Suppressor macrophage treated with lipopolysaccharide for 1 hour (primary cell): ENCODE measurements around the gene RGPD3.
"Not testable (repeated sequence)": the region's sequence is repeated elsewhere in the genome, so short reads cannot be mapped to it uniquely, and the experiment has no call there.

ENCODE experiments used
- DNase-seq, 3 donors: peaks; one replicate each; pipeline ENCODE4 v3.0.0-alpha.2; 2020 to 2022

Gene RGPD3

DNA sequence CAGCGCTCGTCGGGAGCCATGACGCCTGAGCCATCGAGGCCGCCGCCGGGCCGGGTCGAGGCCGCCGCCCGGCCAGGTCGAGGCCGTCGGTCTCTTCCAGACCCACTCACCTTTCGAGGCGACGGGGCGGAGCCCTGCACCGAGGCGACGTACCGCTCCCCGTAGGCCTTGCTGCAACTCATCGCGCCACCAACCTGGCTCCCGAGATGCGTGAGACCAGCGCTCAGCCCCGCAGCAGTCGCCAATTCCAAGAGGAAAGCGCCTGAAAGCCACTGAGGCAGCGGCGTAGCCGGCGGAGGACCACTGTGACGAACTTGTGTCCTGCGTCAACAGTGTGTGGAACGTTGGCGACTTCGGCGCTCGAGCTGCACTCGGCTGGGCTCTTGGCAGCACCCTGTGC is at the start of gene RGPD3:
TSS of gene RGPD3 (minus strand) at position 307 of the 400 bp plus-strand sequence. CDS start at position 182, 125 bp downstream.
- peak in 1 of 3 donors; percentile 15 for DNase-seq

DNA sequence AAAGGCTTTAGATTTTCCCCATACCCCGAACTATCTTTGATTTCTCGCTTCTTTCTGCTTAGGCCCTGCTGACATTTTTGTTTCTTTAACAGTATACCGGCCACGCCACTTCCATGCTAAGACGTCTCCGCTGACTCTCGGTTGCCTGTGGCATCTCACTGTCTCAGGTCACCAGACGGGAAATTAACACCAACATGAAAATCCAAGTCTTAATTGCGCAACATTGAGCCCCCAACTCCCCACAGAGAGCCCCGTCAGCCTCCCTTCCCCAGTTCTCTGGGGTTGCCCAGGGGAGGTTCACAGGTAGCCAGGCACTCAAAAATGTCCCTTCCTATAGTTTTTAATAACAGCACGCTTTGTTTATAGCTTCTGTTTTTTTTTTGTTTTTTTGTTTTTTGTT is 49.1 kb upstream of the RGPD3 start:
- DNase-seq: no peak

DNA sequence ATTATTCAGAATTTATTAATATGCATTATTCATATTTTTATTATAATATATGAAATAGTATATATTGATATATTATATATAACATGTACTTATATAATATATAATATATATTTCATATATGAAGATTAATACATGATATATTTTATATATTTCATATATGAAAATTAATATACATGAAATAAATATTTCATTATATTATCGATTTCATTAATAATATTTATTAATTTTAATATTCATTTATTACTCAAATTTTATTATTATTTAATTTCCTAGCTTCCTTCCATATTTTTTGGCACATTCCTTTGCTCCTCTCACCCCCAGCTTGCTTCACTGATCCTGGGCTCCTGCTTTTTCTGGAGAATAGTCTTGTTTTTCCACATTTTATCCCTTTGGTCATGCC is 48.7 kb upstream of the RGPD3 start:
- DNase-seq: no peak

GRCh38 chr2:106516436-106516835 is 48.2 kb upstream of the RGPD3 start:
- DNase-seq: no peak

GRCh38 chr2:106514827-106515226 is 46.6 kb upstream of the RGPD3 start:
- DNase-seq: peak in 2 of 3 donors; percentile 30 to 34

GRCh38 chr2:106513391-106513790 is 45.2 kb upstream of the RGPD3 start:
- not testable (repeated sequence) for DNase-seq

GRCh38 chr2:106511934-106512333 is 43.7 kb upstream of the RGPD3 start:
- peak in 2 of 3 donors; percentile 23 to 53 for DNase-seq

GRCh38 chr2:106511476-106511901 is 43.3 kb upstream of the RGPD3 start:
- DNase-seq: peak; percentile 88 to 94 (median 93)

DNA sequence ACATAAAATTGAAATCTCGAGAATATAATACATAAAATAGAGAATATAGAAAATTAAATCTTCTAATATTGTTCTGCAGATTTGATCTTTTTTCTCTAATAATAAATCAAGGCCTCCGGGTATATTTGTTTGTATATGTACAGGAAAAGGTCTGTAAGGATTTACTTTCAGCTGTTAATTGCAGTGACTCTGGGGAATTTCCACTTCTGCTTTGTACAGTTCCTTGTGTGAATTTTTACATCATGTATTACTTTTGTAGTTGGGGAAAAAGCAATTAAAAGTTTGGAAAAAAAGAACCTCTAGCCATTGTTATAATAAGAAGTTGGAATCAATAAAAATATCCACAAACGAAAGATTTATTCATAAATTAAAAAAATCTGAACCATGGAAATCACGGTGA is 42.6 kb upstream of the RGPD3 start:
- peak; percentile 51 to 78 (median 68) for DNase-seq

DNA sequence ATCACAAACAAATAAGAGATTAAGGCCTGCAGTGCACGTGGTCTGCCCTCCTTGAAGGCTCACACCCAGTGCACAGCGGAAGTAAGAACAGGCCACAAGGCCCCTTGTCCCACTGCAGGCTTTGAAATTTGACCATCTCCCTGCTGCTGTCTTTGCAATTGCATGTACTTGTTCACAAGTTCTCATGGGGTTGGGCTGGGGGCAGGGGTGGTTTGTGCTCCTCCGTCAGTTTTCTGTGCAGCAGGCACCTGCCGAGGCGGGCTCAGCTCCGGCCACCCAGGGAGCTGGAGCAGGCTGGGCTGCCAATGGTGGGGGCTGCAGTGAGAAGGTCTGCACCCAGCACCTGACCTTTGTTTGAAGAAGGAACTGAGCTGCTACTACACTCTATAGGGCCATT is 41.2 kb upstream of the RGPD3 start:
- not testable (repeated sequence) for DNase-seq

DNA sequence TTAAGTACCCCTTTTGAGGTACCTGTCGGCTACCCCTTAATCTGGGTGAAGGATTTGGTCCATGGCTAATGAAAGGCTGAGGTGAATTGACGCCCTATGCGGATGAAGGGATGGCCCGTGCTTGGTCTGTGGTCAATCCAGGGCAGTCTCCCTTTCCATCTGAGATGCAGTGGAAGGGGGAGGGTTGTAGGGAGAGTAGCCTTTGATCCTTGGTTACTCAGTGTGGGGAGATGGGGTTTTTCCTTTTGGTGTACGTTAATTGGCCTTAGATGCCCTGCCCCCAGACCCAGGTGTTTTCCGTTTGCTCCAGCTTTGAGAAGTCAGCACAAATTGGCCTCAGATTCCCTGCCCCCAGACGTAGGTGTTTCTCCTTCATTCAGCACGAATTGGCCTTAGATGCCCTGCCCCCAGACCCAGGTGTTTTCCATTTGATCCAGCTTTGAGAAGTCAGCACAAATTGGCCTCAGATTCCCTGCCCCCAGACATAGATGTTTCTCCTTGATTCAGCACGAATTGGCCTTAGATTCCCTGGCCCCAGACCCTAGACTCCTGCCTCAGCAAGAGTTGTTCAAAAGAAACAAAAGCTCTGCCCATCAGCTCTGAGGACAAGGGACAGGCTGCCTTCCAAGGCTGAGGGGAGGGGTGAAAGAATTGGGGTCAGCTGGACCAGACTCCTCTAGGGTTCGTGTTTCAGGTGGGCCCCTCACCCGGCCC is 40.6 kb upstream of the RGPD3 start:
- not testable (repeated sequence) for DNase-seq

- DNase-seq: not testable (repeated sequence)
Measured at GRCh38 chr2:106506002-106506687, 37.9 kb upstream of the RGPD3 start.

DNA sequence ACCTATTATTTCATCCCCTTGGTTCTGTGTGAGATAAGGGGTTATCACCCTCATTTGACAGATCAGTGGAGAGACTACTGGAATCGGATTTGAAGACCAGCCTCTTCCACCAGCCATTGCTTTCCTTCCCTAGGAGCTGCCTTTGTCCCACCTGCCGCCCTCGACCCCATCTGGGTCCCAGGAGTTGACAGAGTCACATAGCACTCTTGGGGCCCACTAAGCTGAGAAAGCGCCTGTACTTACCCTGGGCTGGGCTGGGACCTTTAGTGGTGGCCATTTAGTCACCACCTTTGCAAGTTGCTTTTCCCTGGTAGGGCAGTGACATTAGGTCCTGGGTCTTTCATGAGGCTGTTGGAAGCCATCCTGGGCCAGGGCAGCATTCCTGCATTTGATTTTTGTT is 36.6 kb upstream of the RGPD3 start:
- DNase-seq: not testable (repeated sequence)

- DNase-seq: not testable (repeated sequence)
Measured at GRCh38 chr2:106504192-106504591, 36.0 kb upstream of the RGPD3 start.

DNA sequence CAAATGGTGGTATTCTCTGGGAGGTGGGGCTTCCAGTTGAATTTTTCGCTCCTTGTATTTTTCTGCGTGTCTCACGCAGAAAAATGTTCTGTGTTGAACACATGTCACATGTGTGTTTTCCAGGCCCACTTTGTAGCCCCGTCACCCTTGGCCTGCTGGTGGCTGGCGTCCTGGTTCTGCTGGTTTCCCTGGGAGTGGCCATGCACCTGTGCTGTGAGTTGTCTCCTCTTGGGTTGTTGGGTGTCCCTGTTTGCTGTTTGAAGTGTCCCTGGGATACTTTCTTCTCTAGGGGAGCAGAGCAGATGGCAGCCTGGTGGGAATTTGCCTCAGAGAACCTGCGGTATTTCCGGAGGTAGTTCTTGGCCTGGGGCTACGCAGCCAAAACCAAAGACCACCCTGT is 34.1 kb upstream of the RGPD3 start:
- not testable (repeated sequence) for DNase-seq

DNA sequence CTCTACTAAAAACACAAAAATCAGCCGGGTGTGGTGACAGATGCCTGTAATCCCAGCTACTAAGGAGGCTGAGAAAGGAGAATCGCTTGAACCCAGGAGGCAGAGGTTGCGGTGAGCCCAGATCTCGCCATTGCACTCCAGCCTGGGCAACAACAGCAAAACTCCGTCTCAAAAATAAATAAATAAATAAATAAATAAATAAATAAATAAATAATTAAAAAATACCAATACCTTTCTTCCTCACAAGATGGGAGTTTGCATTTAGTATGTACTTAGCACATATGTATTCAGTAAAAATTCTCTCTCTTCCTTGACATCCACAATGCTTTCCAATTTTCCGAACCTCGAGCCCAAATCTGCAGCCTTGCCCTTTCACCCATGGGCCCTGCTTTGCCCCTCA is 32.1 kb upstream of the RGPD3 start:
- not testable (repeated sequence) for DNase-seq

- DNase-seq: not testable (repeated sequence)
Measured at GRCh38 chr2:106498549-106498948, 30.3 kb upstream of the RGPD3 start.

- not testable (repeated sequence) for DNase-seq
Measured at GRCh38 chr2:106492913-106493312, 24.7 kb upstream of the RGPD3 start.

DNA sequence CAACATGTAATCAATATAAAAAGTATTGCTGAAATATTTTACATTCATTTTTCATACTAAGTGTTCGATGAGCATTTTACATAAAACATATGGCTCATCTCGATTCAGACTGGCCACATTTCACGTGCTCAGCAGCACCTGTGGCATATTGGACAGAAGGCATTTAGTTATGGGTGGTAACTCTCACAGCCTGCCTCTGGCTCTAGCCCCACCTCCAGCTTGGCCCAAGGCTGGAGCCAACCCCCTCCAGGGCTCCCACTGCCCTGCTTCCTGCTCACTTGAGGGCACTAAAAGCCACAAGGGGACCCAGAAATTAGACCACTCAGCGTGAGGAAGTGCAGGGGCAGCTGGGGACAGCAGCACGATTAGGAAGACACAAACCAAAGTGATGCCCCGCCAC is 24.2 kb upstream of the RGPD3 start:
- not testable (repeated sequence) for DNase-seq

- DNase-seq: not testable (repeated sequence)
Measured at GRCh38 chr2:106489701-106490100, 21.5 kb upstream of the RGPD3 start.

DNA sequence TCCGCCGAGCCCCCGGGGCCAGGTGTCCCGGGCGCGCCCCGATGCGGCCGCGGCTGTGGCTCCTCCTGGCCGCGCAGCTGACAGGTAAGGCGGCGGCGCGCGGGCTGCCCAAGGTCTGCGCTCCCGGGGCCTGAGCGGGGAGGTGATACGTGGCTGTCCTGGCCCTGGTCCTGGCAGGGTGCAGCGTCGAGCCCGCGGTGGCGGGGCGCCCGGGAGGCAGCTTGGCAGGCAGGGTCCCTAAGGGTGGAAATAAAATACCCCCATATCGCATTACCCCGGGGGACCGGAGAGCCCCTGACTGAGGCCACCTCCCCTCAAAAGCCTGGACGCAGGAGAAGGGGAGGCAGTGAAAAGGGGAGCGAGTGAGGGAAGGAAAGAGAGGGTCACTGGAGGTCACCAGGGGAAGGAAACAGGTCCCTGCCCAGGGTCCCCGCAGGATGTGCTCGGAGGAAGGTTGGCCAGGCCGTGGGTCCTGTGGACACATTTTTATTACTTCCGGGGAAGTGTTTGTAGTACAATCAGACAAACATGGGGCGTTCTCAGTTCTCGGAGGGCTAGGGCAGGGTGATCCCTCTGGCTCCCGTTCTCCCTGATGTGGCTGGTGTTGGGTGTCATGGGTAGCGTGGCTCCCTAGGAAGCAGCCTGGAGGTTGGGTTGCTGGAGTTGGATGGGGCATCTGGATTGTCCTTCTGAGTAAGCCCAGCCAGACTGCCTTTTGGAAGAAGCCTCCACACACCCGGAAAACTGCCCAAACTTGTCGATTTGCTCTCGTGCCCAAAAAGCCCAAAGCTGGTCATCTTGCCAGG is 19.4 kb upstream of the RGPD3 start:
- DNase-seq: not testable (repeated sequence)

DNA sequence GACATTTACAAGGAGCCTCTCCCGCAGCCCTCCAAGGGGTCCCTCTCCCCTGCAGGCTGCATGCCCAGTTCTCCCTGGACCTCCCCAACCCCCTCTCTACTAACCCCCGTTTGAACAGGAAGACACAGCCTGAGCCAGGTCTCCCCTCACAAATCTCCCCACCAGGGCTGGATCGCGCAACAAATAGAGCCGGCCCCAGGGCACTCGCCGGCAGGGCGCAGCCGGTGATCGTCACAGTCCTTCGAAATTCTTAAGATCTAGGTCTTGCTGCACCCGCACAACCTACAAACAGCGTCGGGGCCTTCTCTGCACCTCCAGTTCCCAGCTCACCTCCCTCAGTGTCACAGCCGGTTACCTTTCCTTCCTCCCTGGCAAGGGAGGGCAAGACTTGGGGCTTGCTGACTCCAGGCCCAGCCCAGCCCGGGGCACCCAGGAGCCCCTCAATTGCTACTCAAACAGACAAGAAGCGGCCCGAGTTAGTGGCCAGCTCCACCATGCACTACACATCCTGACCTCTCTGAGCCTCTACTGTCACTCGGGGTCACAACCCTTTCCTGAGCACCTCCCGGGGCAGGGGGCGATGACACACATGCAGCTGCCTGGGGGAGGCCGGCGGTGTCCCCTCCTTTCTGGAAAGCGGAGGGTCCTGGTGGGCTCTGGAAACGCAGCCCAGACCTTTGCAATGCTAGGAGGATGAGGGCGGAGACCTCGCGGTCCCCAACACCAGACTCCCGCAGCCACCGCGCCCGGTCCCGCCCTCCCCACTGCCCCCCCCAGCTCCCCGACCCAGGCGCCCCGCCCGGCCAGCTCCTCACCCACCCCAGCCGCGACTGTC is 18.6 kb upstream of the RGPD3 start, which contains the start of gene CD8B2:
TSS of gene CD8B2 (plus strand) at position 814 of the 835 bp plus-strand sequence. CDS start 63 bp downstream, outside the sequence.
- DNase-seq: not testable (repeated sequence)
